SK-N-MC (cell line): Measurements from ENCODE around the gene C3orf70.

Experiments used
- DNase-seq: peaks from one replicate; pipeline ENCODE4 v3.0.0-alpha.2; 2011; ENCODE audit warnings: low read depth, low spot score
- H3K27ac ChIP-seq: fragments of 200-600 bp; sonication (generic); 2 replicates; pipeline ENCODE4 v1.5.1; 2016; ENCODE audit warnings: mixed run types
- H3K36me3 ChIP-seq: fragments of 200-600 bp; sonication (generic); 2 replicates; pipeline ENCODE4 v1.6.1; 2017; ENCODE audit warnings: antibody characterized with exemption, low read length, mixed read lengths; ENCODE audit not compliant: insufficient read depth
- H3K4me3 ChIP-seq: fragments of 200-600 bp; sonication (generic); 2 replicates; pipeline ENCODE4 v1.5.1; 2016
- H3K9ac ChIP-seq: fragments of 200-600 bp; sonication (generic); 2 replicates; pipeline ENCODE4 v1.8.0; 2017; ENCODE audit warnings: mixed run types, mixed read lengths; ENCODE audit not compliant: insufficient read length
- H3K9me3 ChIP-seq: fragments of 200-600 bp; sonication (generic); 2 replicates; pipeline ENCODE4 v1.6.1; 2017; ENCODE audit warnings: low read depth, mild to moderate bottlenecking, antibody characterized with exemption, low read length, moderate library complexity, mixed read lengths
- POLR2AphosphoS5 ChIP-seq: IDR thresholded peaks from 2 replicates; pipeline ENCODE4 v1.6.1; 2012; ENCODE audit warnings: mild to moderate bottlenecking, low read depth, low read length, borderline replicate concordance

The C3orf70 gene

GRCh38 chr3:185028121-185028520 is 124.7 kb downstream of the C3orf70 start:
- DNase-seq = no peak
- TF ChIP-seq POLR2AphosphoS5 = no peak
- H3K9me3 ChIP-seq = no peaks in the 10 kb centered on the region

More at GRCh38 chr3:185028121-185028520, 124.7 kb downstream of the C3orf70 start:
- Histone ChIP-seq H3K27ac (no peak overlapping the region), H3K36me3 (no peaks in the 10 kb centered on the region), H3K4me3 (no peak overlapping the region), H3K9ac (no peak overlapping the region)
